ENCODE measurements around the gene STYK1. TPM values are rescaled to one million over a fixed set of nuclear protein-coding genes. Genes with fewer than 3 reads are reported as not detected.
"Not testable (repeated sequence)": the region's sequence is repeated elsewhere in the genome, so short reads cannot be mapped to it uniquely, and the experiment has no call there.

STYK1 gene
- total and polyA plus RNA-seq, 4 donors, result 0.03 to 1.3 (median 0.08) TPM; not detected in 1

GRCh38 chr12:10612984-10613348 lies 60.9 kb downstream of the STYK1 start:
- Histone ChIP-seq H3K9me3 (ENCODE audit: control insufficient read depth in 4 of 4, low read length in 3 of 4) (no peaks in the 10 kb centered on the region), H3K4me3 (ENCODE audit: low read depth in 1 of 3, low read length in 3 of 3) (peak overlapping the region; percentile 74 to 99 (median 91)), H3K9ac (ENCODE audit: low read depth in 1 of 2, low read length in 2 of 2) (peak overlapping the region; percentile 90 to 93), H3K4me1 (ENCODE audit: control insufficient read depth in 4 of 4, insufficient read depth in 4 of 4, low read length in 3 of 4) (peaks cover 2 to 24% (median 16%) of the 10 kb centered on the region in 4 donors), H3K27ac (ENCODE audit: low read depth in 1 of 2, low read length in 2 of 2) (peak overlapping the region; percentile 81 to 85), H3K27me3 (ENCODE audit: control insufficient read depth in 4 of 4, insufficient read depth in 4 of 4, low read length in 3 of 4) (no peaks in the 10 kb centered on the region), H3K36me3 (ENCODE audit: control insufficient read depth in 4 of 4, insufficient read depth in 3 of 4, low read depth in 1 of 4, low read length in 3 of 4) (peaks cover 0 to 7% (median 3%) of the 10 kb centered on the region in 4 donors)
- 0% methylated on average over 6 of the region's 6 CpGs for WGBS
- DNase-seq (ENCODE audit: low spot score), result no peak
- TF ChIP-seq NR2F2 (IDR thresholded peaks at IDR 0.05) (no peak), FOXA1 (IDR thresholded peaks at IDR 0.05) (no peak), EGR1 (IDR thresholded peaks at IDR 0.05; ENCODE audit: low read depth in 2 of 2) (no peak), YY1 (IDR thresholded peaks at IDR 0.05) (no peak), RAD21 (IDR thresholded peaks at IDR 0.05) (no peak), HNF4A (conservative IDR thresholded peaks at IDR 0.05) (no peak), ATF3 (IDR thresholded peaks at IDR 0.05) (no peak), RXRA (IDR thresholded peaks at IDR 0.05) (no peak), FOXA2 (IDR thresholded peaks at IDR 0.05) (no peak), MAX (IDR thresholded peaks at IDR 0.05) (no peak), GABPA (IDR thresholded peaks at IDR 0.05 in 1 of 2, conservative IDR thresholded peaks at IDR 0.05 in 1 of 2) (no peak), TAF1 (conservative IDR thresholded peaks at IDR 0.05) (no peak), REST (IDR thresholded peaks at IDR 0.05) (no peak)

- Histone ChIP-seq H3K27ac (ENCODE audit: low read depth in 1 of 2, low read length in 2 of 2) (no peak overlapping the region), H3K9me3 (ENCODE audit: control insufficient read depth in 4 of 4, low read length in 3 of 4) (no peaks in the 10 kb centered on the region), H3K9ac (ENCODE audit: low read depth in 1 of 2, low read length in 2 of 2) (no peak overlapping the region), H3K36me3 (ENCODE audit: control insufficient read depth in 4 of 4, insufficient read depth in 3 of 4, low read depth in 1 of 4, low read length in 3 of 4) (peaks cover 0 to 15% (median 7%) of the 10 kb centered on the region in 4 donors), H3K4me1 (ENCODE audit: control insufficient read depth in 4 of 4, insufficient read depth in 4 of 4, low read length in 3 of 4) (peaks cover 2 to 24% (median 16%) of the 10 kb centered on the region in 4 donors), H3K4me3 (ENCODE audit: low read depth in 1 of 3, low read length in 3 of 3) (peak overlapping the region in 2 of 3 donors; percentile 91 to 99), H3K27me3 (ENCODE audit: control insufficient read depth in 4 of 4, insufficient read depth in 4 of 4, low read length in 3 of 4) (no peaks in the 10 kb centered on the region)
- TF ChIP-seq MAX (IDR thresholded peaks at IDR 0.05) (no peak), SP1 (IDR thresholded peaks at IDR 0.05) (no peak), ZBTB33 (IDR thresholded peaks at IDR 0.05) (no peak), RXRA (IDR thresholded peaks at IDR 0.05) (no peak), HNF4A (conservative IDR thresholded peaks at IDR 0.05) (no peak), FOXA2 (IDR thresholded peaks at IDR 0.05) (no peak), GABPA (IDR thresholded peaks at IDR 0.05 in 1 of 2, conservative IDR thresholded peaks at IDR 0.05 in 1 of 2) (no peak), TAF1 (conservative IDR thresholded peaks at IDR 0.05) (no peak), HNF4G (IDR thresholded peaks at IDR 0.05) (no peak), FOXA1 (IDR thresholded peaks at IDR 0.05) (no peak), NR2F2 (IDR thresholded peaks at IDR 0.05) (no peak)
- DNase-seq (ENCODE audit: low spot score), result no peak
- 81% methylated on average over 6 of the region's 6 CpGs for WGBS
Observed at GRCh38 chr12:10612110-10612509, 61.7 kb downstream of the STYK1 start.

- not testable (repeated sequence) for H3K27ac ChIP-seq (ENCODE audit: low read depth in 1 of 2, low read length in 2 of 2); H3K4me3 ChIP-seq (ENCODE audit: low read depth in 1 of 3, low read length in 3 of 3); H3K9me3 ChIP-seq (ENCODE audit: control insufficient read depth in 4 of 4, low read length in 3 of 4); H3K27me3 ChIP-seq (ENCODE audit: control insufficient read depth in 4 of 4, insufficient read depth in 4 of 4, low read length in 3 of 4); DNase-seq (ENCODE audit: low spot score); H3K9ac ChIP-seq (ENCODE audit: low read depth in 1 of 2, low read length in 2 of 2)
- peaks cover 2 to 22% (median 14%) of the 10 kb centered on the region in 4 donors for H3K4me1 ChIP-seq (ENCODE audit: control insufficient read depth in 4 of 4, insufficient read depth in 4 of 4, low read length in 3 of 4)
- H3K36me3 ChIP-seq (ENCODE audit: control insufficient read depth in 4 of 4, insufficient read depth in 3 of 4, low read depth in 1 of 4, low read length in 3 of 4), result peaks cover 0 to 19% (median 11%) of the 10 kb centered on the region in 4 donors
- WGBS, result 90% methylated on average over 4 of the region's 4 CpGs
Observed at GRCh38 chr12:10611258-10611657, 62.6 kb downstream of the STYK1 start.

All from liver (tissue), 9 donors.